ENCODE data around the gene PAOX.

DNA sequence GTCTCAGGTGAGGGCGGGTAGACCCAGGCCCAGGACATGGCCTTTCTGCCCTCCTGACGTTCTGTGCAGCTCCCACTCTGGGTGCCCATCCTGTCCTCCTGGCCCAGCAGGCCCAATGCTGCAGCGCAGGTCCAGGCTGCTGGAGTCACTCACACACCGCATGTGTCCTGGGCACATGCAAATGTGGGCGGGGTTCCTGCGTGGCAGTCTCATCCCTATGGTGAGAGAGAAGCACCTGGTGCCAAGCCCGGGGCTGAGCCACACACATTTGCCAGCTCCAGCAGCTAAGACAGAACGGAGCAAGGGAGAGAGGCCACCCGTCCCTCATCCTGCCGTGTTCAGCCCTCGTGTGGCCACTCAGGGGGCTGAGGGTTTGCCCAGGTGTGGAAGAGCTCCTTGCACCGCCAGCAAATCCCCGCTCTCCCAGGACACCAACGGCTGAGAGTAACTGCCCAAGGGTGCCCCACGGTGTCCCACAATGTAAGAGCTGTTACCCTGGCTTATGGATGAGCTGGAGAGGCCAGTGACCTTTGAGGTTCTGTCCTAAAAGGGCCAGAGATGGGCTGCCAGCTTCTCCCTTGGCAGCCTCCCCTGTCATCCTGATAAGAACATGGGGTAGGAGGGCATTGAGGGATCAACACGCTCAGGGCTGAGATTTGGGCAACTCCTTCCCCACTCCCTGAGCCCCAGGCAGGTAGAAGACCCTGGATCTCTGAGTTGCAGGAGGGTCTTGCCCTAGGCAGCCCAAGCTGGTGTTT lies 25.7 kb upstream of the PAOX start:
- TF ChIP-seq MYC (IDR thresholded peaks at IDR 0.05; ENCODE audit: low read depth, low read length) = no peak
- no peak for TF ChIP-seq MYC (CRISPR knock-in tag; IDR thresholded peaks at IDR 0.05; ENCODE audit: borderline replicate concordance, low read depth)
- no peak for TF ChIP-seq ESRRA (IDR thresholded peaks at IDR 0.05; ENCODE audit: borderline replicate concordance, low read depth)
- no peak for TF ChIP-seq TCF3 (CRISPR knock-in tag; IDR thresholded peaks at IDR 0.05)
- TF ChIP-seq ZNF263 (CRISPR knock-in tag; IDR thresholded peaks at IDR 0.05; ENCODE audit: borderline replicate concordance) = no peak
- TF ChIP-seq, protein P1, sequence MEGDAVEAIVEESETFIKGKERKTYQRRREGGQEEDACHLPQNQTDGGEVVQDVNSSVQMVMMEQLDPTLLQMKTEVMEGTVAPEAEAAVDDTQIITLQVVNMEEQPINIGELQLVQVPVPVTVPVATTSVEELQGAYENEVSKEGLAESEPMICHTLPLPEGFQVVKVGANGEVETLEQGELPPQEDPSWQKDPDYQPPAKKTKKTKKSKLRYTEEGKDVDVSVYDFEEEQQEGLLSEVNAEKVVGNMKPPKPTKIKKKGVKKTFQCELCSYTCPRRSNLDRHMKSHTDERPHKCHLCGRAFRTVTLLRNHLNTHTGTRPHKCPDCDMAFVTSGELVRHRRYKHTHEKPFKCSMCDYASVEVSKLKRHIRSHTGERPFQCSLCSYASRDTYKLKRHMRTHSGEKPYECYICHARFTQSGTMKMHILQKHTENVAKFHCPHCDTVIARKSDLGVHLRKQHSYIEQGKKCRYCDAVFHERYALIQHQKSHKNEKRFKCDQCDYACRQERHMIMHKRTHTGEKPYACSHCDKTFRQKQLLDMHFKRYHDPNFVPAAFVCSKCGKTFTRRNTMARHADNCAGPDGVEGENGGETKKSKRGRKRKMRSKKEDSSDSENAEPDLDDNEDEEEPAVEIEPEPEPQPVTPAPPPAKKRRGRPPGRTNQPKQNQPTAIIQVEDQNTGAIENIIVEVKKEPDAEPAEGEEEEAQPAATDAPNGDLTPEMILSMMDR (IDR thresholded peaks at IDR 0.05 in 2 of 3, conservative IDR thresholded peaks at IDR 0.05 in 1 of 3; ENCODE audit: insufficient read depth in 2 of 3, low read depth in 1 of 3, low read length in 3 of 3) = no peak
- no peak for TF ChIP-seq EZH2 (IDR thresholded peaks at IDR 0.05; ENCODE audit: borderline replicate concordance, low read depth, low read length)
- TF ChIP-seq HNRNPH1 (optimal IDR thresholded peaks at IDR 0.05; ENCODE audit: low read depth, low read length) = no peak
- no peak for TF ChIP-seq MXI1 (IDR thresholded peaks at IDR 0.05; ENCODE audit: low read depth, low read length)
- TF ChIP-seq, protein P2, sequence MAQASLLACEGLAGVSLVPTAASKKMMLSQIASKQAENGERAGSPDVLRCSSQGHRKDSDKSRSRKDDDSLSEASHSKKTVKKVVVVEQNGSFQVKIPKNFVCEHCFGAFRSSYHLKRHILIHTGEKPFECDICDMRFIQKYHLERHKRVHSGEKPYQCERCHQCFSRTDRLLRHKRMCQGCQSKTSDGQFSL (CRISPR knock-in tag; IDR thresholded peaks at IDR 0.05) = no peak
- TF ChIP-seq, protein P2 (tag; IDR thresholded peaks at IDR 0.05) = no peak
- no peak for TF ChIP-seq RFX5 (IDR thresholded peaks at IDR 0.05; ENCODE audit: low read depth, low read length)
- no peak for TF ChIP-seq JUN (IDR thresholded peaks at IDR 0.05; ENCODE audit: borderline replicate concordance, low read depth, low read length)
- TF ChIP-seq JUN (CRISPR knock-in tag; IDR thresholded peaks at IDR 0.05; ENCODE audit: borderline replicate concordance) = no peak

All from K562 (cell line).